Naive thymus-derived CD8-positive, alpha-beta T cell (primary cell): Measurements from ENCODE around the gene MGP. TPM values are rescaled to one million over a fixed set of nuclear protein-coding genes. Genes with fewer than 3 reads are reported as not detected.
A peak's percentile ranks its signal among the peaks of the same experiment; 100 is the strongest.

Source experiments
- ATAC-seq, 2 donors: fragments of 150-1000 bp; cut with Tn5 transposase in 1 of 2; sonication (Bioruptor Pico), chemical (Tn5 transposase) in 1 of 2; 1 replicate in 1 of 2; 2 replicates in 1 of 2; pipeline ENCODE4 v1.10.0; 2021; ENCODE audit warnings: mild to moderate bottlenecking in 2 of 2, moderate library complexity in 2 of 2
- POLR2A ChIA-PET: fragments of 350-600 bp; sonication (Branson Sonifier 250); formaldehyde crosslinking; loops from one replicate; lab custom pipeline; 2021; ENCODE audit warnings: antibody characterized with exemption; lab: Charles Lee
- DNase-seq, 10 donors: peaks; one replicate each; pipeline versions ENCODE4 v3.0.0 to v3.0.0-alpha.2; 2020 to 2022
- H3K27ac Mint-ChIP-seq, 10 donors: one replicate each; pipeline ENCODE4 v1.8.0; 2020 to 2022; ENCODE audit warnings: mild to moderate bottlenecking in 10 of 10, mixed read lengths in 10 of 10, moderate library complexity in 4 of 10, inconsistent platforms in 1 of 10
- H3K27me3 Mint-ChIP-seq, 5 donors: one replicate each; pipeline ENCODE4 v1.8.0; 2021 to 2022; ENCODE audit warnings: mixed read lengths in 5 of 5
- H3K36me3 Mint-ChIP-seq, 3 donors: one replicate each; pipeline ENCODE4 v1.8.0; 2020 to 2022; ENCODE audit warnings: mixed read lengths in 3 of 3, mild to moderate bottlenecking in 2 of 3, inconsistent platforms in 1 of 3
- H3K4me1 Mint-ChIP-seq, 4 donors: one replicate each; pipeline ENCODE4 v1.8.0; 2021 to 2022; ENCODE audit warnings: mixed read lengths in 4 of 4
- H3K4me3 Mint-ChIP-seq, 10 donors: one replicate each; pipeline ENCODE4 v1.8.0; 2020 to 2022; ENCODE audit warnings: mild to moderate bottlenecking in 10 of 10, mixed read lengths in 10 of 10, moderate library complexity in 6 of 10, inconsistent platforms in 1 of 10
- H3K9me3 Mint-ChIP-seq, 9 donors: one replicate each; pipeline ENCODE4 v1.8.0; 2020 to 2022; ENCODE audit warnings: mixed read lengths in 9 of 9, mild to moderate bottlenecking in 3 of 9, inconsistent platforms in 1 of 9, moderate library complexity in 1 of 9
- polyA plus RNA-seq, 3 donors: library from polyadenylated mRNA; unstranded; fragments of 300-500 nt; fragmentation: Illumina TruSeq; gene quantifications; one replicate each; pipeline ENCODE4 v1.2.3, GENCODE V29; 2021
- total RNA-seq, 8 experiments: library from RNA in 2 of 8; stranded (reverse) in 2 of 8; gene quantifications; one replicate each; pipeline ENCODE4 v1.2.3 and lab custom pipeline; 2021 to 2026

The MGP gene
- total RNA-seq (1 to 10 TPM; 3.7 to 4.1 TPM), polyA plus RNA-seq (under 1 TPM; 0.14 to 0.48 (median 0.17) TPM), total RNA-seq (lab: John Stamatoyannopoulos, UW) (0.17 to 2.1 (median 1.1) reads per million in 6 experiments)

DNA sequence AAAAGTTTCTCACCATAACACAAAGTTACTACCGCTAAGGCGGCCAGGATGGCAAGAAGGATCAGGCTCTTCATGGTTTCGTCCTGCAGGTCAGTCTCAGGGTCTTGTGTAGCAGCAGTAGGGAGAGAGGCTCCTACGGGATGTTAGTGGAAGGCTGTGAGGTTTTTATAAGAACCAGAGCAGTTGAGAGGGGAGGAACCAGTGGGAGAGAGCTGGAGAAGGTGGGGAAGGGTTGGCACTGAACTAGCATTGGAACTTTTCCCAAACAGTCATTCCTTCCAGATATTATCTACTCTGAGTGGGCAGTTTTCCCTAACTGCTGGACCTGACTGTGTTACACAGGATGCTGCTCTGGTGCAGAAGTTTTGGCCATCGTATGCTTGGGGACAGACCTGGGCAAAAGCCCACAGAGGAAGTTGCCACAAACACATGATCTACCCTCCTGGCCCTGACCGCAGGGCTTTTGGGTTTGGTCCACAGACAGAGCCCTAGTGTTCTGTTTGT lies at the start of gene MGP:
Gene MGP, minus strand, starts transcription at position 137 of the 504 bp plus-strand sequence. Its CDS starts 63 bp downstream, at position 74.
- H3K4me3 Mint-ChIP-seq: peak within 1 kb of the TSS; percentile 69 to 85 (median 78)
- H3K4me1 Mint-ChIP-seq: peaks cover 19 to 46% (median 35%) of the 10 kb centered on the region in 4 donors
- no peak for DNase-seq

DNA sequence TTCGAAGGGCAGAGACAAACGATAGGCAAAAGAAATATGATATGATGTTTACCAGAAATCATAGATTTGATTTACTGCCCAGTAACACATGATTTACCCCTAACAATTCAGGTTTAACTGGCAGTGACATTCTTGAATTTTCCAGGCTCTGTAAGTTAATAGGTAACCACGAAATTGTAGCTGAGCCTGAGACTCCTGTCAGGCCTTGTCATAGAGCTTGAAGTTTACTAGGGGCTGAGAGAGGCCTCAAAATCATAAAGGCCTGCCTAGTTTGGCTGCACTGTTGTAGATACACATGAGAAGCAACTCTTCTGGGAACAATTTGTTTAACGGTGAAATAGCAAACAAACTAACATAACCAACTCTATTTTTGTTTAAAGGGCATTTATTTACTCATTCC lies 49.4 kb upstream of the MGP start:
- DNase-seq (no peak), ATAC-seq (no peak)
- H3K27ac Mint-ChIP-seq: peak overlapping the region in 8 of 10 donors; percentile 41 to 93 (median 77)
- H3K36me3 Mint-ChIP-seq: peaks cover 0 to 90% (median 53%) of the 10 kb centered on the region in 3 donors
- POLR2A ChIA-PET: interaction anchor here (0.7 to 2.8 kb wide), 3 partner anchors 13 to 60 kb away, joined by 3 to 12 read pairs (median 3); no protein-coding TSS in a partner anchor
- H3K4me3 Mint-ChIP-seq: no peak overlapping the region
- H3K4me1 Mint-ChIP-seq: peaks cover 22 to 67% (median 59%) of the 10 kb centered on the region in 4 donors
- no peaks in the 10 kb centered on the region for H3K27me3 Mint-ChIP-seq
- H3K9me3 Mint-ChIP-seq: peaks cover 0 to 3% (median 0%) of the 10 kb centered on the region in 9 donors

More for the DNA sequence above, at the start of gene MGP:
- Mint-ChIP-seq H3K27ac (peak within 1 kb of the TSS; percentile 66 to 96 (median 93)), H3K36me3 (no peaks in the 10 kb centered on the region), H3K27me3 (peaks cover 0 to 13% (median 0%) of the 10 kb centered on the region in 5 donors), H3K9me3 (no peaks in the 10 kb centered on the region)
- POLR2A ChIA-PET: no interaction called here
- ATAC-seq: no peak

DNA sequence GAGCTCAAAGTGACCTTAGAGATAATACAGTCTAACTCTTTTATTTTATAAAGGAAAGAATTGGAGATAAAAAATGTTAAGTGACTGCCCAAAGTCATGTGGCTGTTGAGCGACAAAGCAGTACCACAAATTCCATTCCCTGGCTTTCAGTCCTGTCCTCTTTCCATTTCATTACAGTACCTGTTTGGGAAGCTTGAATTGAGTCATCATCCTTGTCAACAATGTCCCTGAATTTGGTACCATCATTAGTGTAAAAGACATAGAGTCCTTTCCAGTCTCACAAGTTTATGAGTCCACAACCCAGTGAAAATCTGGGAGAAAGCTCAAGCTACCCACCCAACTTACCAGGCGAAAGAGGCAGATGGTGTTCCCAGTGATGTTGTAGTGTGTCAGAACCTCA lies 48.9 kb upstream of the MGP start:
- peak overlapping the region in 5 of 10 donors; percentile 39 to 93 (median 79) for H3K27ac Mint-ChIP-seq
- H3K9me3 Mint-ChIP-seq: peaks cover 0 to 3% (median 0%) of the 10 kb centered on the region in 9 donors
- peaks cover 0 to 85% (median 48%) of the 10 kb centered on the region in 3 donors for H3K36me3 Mint-ChIP-seq
- ATAC-seq (no peak), DNase-seq (no peak)
- H3K4me3 Mint-ChIP-seq: no peak overlapping the region
- POLR2A ChIA-PET: interaction anchor here (0.7 to 2.8 kb wide), 4 partner anchors 10 to 60 kb away, joined by 3 to 12 read pairs (median 3); no protein-coding TSS in a partner anchor
- H3K27me3 Mint-ChIP-seq: no peaks in the 10 kb centered on the region
- peaks cover 19 to 62% (median 53%) of the 10 kb centered on the region in 4 donors for H3K4me1 Mint-ChIP-seq

DNA sequence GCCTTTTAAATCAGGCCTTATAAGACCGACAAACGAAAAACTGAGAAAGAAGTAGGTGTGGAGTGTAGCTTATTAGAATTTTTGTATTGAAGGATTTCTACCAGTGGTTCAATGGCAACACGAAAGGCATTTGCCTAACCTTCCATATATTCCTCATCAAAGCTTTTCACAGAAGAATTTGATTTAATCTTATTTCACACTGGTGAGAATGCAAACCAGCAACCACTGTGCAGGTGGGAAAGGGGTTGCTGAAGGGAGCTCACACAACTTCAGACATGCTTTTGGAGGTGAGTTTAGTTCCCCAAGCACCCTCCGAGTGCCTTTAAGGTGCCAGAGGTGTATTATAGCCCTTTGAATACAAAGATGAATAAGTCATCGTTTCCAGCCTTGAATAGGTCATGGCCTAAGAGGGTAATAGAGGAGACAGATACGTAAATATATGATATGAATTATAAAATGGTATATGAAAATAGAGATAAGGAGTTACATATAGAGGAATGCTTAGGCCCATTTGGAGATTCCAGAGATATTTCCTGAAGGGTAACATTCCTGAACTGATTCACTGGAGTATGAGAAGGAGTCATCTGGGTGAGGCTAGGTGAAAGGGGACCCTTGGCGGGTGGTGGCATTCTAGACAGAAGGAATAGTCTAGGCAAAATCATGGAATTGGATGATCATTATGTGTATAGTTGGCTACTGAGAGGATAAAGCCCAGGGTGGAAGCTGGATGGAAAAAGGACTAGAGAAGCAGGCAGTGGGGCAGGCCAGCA lies 46.3 kb upstream of the MGP start:
- POLR2A ChIA-PET: interaction anchor here (0.6 to 1.2 kb wide), 3 partner anchors 10 to 16 kb away, joined by 3 to 4 read pairs (median 3); no protein-coding TSS in a partner anchor
- Mint-ChIP-seq H3K27ac (peak overlapping the region in 7 of 10 donors; percentile 15 to 69 (median 42)), H3K9me3 (no peaks in the 10 kb centered on the region), H3K36me3 (peaks cover 7 to 82% (median 47%) of the 10 kb centered on the region in 3 donors), H3K4me1 (peaks cover 11 to 49% (median 35%) of the 10 kb centered on the region in 4 donors), H3K4me3 (no peak overlapping the region), H3K27me3 (no peaks in the 10 kb centered on the region)
- DNase-seq: no peak
- no peak for ATAC-seq

DNA sequence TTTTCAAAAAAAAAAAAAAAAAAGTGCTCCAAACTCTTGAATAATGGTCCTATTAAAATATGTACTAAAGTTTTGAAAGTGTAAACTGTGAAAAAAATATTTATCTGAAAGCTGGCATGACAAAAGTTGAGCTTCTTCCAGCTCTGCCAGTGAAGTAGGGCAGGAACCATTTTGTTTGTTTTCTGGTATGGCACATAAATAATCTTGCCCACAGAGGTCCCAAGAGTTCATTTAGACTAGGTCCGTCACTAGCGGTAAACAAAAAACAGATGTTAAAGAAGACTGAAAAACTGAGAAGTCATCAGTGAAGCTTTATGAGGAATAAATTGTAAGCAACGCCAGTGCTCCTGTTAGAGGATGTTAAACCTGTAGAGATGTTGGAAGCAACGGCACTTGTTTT lies 45.7 kb upstream of the MGP start:
- H3K27me3 Mint-ChIP-seq: no peaks in the 10 kb centered on the region
- POLR2A ChIA-PET: interaction anchor here (0.6 to 1.2 kb wide), 3 partner anchors 10 to 17 kb away, joined by 3 to 4 read pairs (median 3); no protein-coding TSS in a partner anchor
- no peak overlapping the region for H3K4me3 Mint-ChIP-seq
- H3K27ac Mint-ChIP-seq: peak overlapping the region in 2 of 10 donors; percentile 8 to 14
- no peaks in the 10 kb centered on the region for H3K9me3 Mint-ChIP-seq
- peaks cover 7 to 76% (median 41%) of the 10 kb centered on the region in 3 donors for H3K36me3 Mint-ChIP-seq
- peaks cover 9 to 43% (median 29%) of the 10 kb centered on the region in 4 donors for H3K4me1 Mint-ChIP-seq
- DNase-seq (no peak), ATAC-seq (no peak)

DNA sequence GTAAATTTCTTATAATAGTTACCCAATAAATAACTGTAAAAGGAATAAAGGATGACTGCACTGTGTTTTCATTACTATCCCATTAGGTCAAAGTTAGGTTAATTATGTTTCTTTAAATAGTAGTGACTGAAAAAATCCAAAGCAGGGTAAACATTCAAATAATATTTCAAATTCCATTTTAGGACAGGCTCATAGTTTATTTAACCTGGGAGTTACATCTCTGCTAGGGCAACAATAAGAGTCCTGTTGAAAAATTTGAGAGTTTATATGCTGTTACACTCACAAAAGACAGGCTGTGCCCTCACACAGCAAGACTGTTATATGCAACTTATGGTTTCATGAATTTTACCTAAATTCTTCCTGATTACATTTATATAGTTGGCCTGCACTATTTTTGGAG lies 44.6 kb upstream of the MGP start:
- ATAC-seq (no peak), DNase-seq (no peak)
- H3K27me3 Mint-ChIP-seq: no peaks in the 10 kb centered on the region
- POLR2A ChIA-PET: interaction anchor here (0.6 to 1.1 kb wide), 2 partner anchors 18 to 156 kb away, joined by 3 to 4 read pairs; no protein-coding TSS in a partner anchor
- H3K36me3 Mint-ChIP-seq: peaks cover 7 to 70% (median 39%) of the 10 kb centered on the region in 3 donors
- H3K9me3 Mint-ChIP-seq: no peaks in the 10 kb centered on the region
- H3K27ac Mint-ChIP-seq: peak overlapping the region in 1 of 10 donors; percentile 22
- no peak overlapping the region for H3K4me3 Mint-ChIP-seq
- H3K4me1 Mint-ChIP-seq: peaks cover 7 to 35% (median 21%) of the 10 kb centered on the region in 4 donors

DNA sequence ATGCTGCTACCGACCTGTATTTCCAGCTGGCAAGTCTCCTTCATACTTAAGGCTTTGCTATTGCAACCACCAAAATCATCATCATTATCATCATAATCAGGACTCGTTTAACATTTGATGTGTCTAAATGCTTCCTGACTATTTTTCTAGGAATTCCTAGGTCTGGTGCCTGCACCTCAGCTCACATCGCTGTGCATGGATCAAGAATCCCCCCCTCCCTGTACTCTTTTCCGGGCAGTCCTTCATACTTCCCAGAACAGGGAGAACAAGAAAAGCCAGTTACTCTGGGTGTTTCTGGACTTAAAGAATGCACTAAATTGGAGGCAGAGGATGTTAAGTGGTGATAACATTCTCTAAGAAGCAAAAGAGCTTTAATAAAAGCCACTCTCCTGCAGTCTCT lies 43.3 kb upstream of the MGP start:
- Mint-ChIP-seq H3K36me3 (peaks cover 7 to 62% (median 42%) of the 10 kb centered on the region in 3 donors), H3K4me3 (no peak overlapping the region), H3K4me1 (peaks cover 7 to 38% (median 18%) of the 10 kb centered on the region in 4 donors), H3K27ac (peak overlapping the region in 2 of 10 donors; percentile 28 to 43), H3K9me3 (no peaks in the 10 kb centered on the region), H3K27me3 (no peaks in the 10 kb centered on the region)
- ATAC-seq (no peak), DNase-seq (no peak)
- POLR2A ChIA-PET: interaction anchor here (0.7 to 1.6 kb wide), 2 partner anchors 18 to 30 kb away, joined by 3 read pairs; no protein-coding TSS in a partner anchor

DNA sequence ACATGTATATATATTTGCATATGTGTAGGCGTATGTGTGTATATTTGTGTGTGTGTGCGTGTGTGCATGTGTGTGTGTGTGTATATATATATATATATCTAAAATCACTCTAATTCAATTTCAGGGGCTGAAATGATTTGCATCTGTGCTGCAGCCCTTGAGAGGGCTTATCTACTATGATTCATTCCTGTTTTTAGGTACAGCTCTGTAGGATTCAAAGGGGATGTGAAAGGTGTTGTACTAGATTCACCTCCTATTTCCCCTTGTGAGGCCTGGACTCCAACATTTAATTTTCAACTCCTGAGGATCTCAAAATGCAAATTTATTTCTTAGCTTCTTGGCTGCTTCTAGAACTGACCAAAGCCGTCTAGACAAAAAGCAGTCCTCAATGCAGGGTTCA lies 41.6 kb upstream of the MGP start:
- H3K27me3 Mint-ChIP-seq: no peaks in the 10 kb centered on the region
- DNase-seq (no peak), ATAC-seq (no peak)
- H3K27ac Mint-ChIP-seq: peak overlapping the region in 2 of 10 donors; percentile 11 to 23
- H3K4me1 Mint-ChIP-seq: peaks cover 0 to 25% (median 10%) of the 10 kb centered on the region in 4 donors
- peaks cover 7 to 47% (median 31%) of the 10 kb centered on the region in 3 donors for H3K36me3 Mint-ChIP-seq
- no peak overlapping the region for H3K4me3 Mint-ChIP-seq
- H3K9me3 Mint-ChIP-seq: no peaks in the 10 kb centered on the region
- POLR2A ChIA-PET: interaction anchor here (0.9 to 1.6 kb wide), 3 partner anchors 14 to 33 kb away, joined by 3 read pairs; no protein-coding TSS in a partner anchor

DNA sequence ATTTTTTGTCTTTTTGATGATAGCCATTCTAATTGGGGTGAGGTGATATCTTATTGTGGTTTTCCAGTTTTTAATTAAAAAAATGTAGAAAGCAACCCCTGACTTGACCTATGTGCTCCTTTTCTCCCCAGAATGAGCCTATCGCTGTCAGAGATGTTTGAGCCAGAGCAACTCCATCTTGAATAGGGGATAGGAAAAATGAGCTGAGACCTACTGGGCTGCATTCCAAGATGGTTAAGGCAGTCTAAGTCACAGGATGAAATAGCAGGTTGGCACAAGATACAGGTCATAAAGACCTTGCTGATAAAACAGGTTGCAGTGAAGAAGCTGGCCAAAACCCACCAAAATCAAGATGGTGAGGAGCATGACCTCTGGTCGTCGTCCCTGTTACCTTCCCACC lies 38.9 kb upstream of the MGP start:
- Mint-ChIP-seq H3K27ac (peak overlapping the region in 1 of 10 donors; percentile 40), H3K36me3 (peaks cover 11 to 41% (median 25%) of the 10 kb centered on the region in 3 donors)
- POLR2A ChIA-PET: no interaction called here

DNA sequence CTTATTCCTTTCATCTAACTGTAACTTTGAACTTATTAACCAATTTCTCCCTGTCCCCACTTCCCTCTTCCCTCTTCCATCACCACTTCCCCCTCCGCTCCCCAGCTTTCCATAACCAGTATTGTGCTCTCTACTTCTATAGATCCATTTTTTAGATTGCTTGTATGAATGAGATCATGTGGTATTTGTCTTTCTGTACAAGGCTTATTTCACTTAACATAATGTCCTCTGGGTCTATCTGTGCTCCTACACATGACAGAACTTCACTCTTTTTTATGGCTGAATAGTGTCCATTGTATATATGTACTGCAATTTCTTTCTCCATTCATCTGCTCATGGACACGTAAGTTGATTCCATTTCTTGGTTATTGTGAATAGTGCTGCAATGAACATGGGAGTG lies 38.3 kb upstream of the MGP start:
- H3K27ac Mint-ChIP-seq: peak overlapping the region in 1 of 10 donors; percentile 11

More for the DNA sequence above, 38.9 kb upstream of the MGP start:
- DNase-seq (no peak), ATAC-seq (no peak)
- Mint-ChIP-seq H3K27me3 (no peaks in the 10 kb centered on the region), H3K4me1 (peaks cover 18 to 42% (median 27%) of the 10 kb centered on the region in 4 donors), H3K4me3 (no peak overlapping the region), H3K9me3 (no peaks in the 10 kb centered on the region)

DNA sequence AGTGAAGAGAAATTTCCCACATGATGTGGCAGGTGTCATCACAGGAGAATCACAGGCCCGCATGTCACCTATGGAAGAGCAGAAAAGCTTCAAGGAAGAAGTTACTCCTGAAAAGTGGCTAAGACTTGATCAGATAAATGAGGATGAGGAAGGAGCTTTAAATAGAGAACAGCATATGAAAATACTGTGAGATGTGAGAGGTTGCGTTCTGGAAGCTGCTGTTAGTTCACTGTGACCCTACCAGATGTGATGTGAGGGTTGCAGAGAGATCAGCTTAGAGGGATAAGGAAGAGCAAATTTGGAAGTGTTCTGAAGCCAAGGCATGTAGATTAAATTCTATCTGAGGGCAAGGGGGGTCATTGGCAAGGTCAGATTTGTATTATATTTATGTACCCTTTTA lies 35.6 kb upstream of the MGP start:
- peak overlapping the region in 7 of 10 donors; percentile 26 to 74 (median 58) for H3K4me3 Mint-ChIP-seq
- H3K27ac Mint-ChIP-seq: peak overlapping the region; percentile 58 to 91 (median 78)
- no peaks in the 10 kb centered on the region for H3K27me3 Mint-ChIP-seq
- POLR2A ChIA-PET: interaction anchor here (0.6 to 1.7 kb wide), 11 partner anchors 10 to 147 kb away, joined by 3 to 6 read pairs (median 4); partner anchors contain the start of gene ARHGDIB
- ATAC-seq: peak; percentile 10 to 16
- no peaks in the 10 kb centered on the region for H3K9me3 Mint-ChIP-seq
- DNase-seq: no peak
- peaks cover 26 to 56% (median 47%) of the 10 kb centered on the region in 3 donors for H3K36me3 Mint-ChIP-seq
- peaks cover 16 to 42% (median 33%) of the 10 kb centered on the region in 4 donors for H3K4me1 Mint-ChIP-seq

More for the DNA sequence above, 38.3 kb upstream of the MGP start:
- POLR2A ChIA-PET: interaction anchor here (0.9 kb wide), 1 partner anchor 13 kb away, joined by 5 read pairs; no protein-coding TSS in a partner anchor
- Mint-ChIP-seq H3K4me3 (no peak overlapping the region), H3K27me3 (no peaks in the 10 kb centered on the region), H3K9me3 (no peaks in the 10 kb centered on the region), H3K36me3 (peaks cover 17 to 43% (median 30%) of the 10 kb centered on the region in 3 donors), H3K4me1 (peaks cover 18 to 46% (median 32%) of the 10 kb centered on the region in 4 donors)
- no peak for ATAC-seq
- no peak for DNase-seq
